OCI-LY3 (cell line): Measurements from ENCODE around the gene ZRANB1.

ENCODE experiments used
- H2AFZ ChIP-seq: fragments of 200-600, 300-600 bp; shearing (Covaris generic); 2 replicates; pipeline ENCODE4 v1.6.0; 2014; ENCODE audit warnings: antibody characterized with exemption, low read depth, low read length
- H3K27ac ChIP-seq: fragments of 200-600, 300-600 bp; sonication (generic); 2 replicates; pipeline ENCODE4 v1.5.1; 2014; ENCODE audit warnings: mild to moderate bottlenecking, low read length, moderate library complexity, mixed read lengths
- H3K27me3 ChIP-seq: fragments of 200-600, 300-600 bp; sonication (generic); 2 replicates; pipeline ENCODE4 v1.6.1; 2014; ENCODE audit warnings: low read depth, low read length, mixed read lengths
- H3K36me3 ChIP-seq: fragments of 200-600, 300-600 bp; sonication (generic); replicated peaks from 2 replicates; pipeline ENCODE3; 2014; ENCODE audit warnings: low read depth, low read length, mixed read lengths
- H3K4me1 ChIP-seq: fragments of 300-600, 200-600 bp; sonication (generic); 2 replicates; pipeline ENCODE4 v1.6.1; 2014; ENCODE audit warnings: low read length, mixed read lengths
- H3K4me2 ChIP-seq: fragments of 200-600, 300-600 bp; sonication (generic); 2 replicates; pipeline ENCODE4 v1.6.1; 2014; ENCODE audit warnings: low read length, mixed read lengths
- H3K4me3 ChIP-seq: fragments of 300-600, 200-600 bp; sonication (generic); 2 replicates; pipeline ENCODE4 v1.5.1; 2014; ENCODE audit warnings: antibody characterized with exemption, mild to moderate bottlenecking, low read length, moderate library complexity
- H3K79me2 ChIP-seq: fragments of 300-600, 200-600 bp; shearing (Covaris generic); 2 replicates; pipeline ENCODE4 v1.6.1; 2014; ENCODE audit warnings: mild to moderate bottlenecking, low read length, mixed read lengths
- H3K9ac ChIP-seq: fragments of 300-600, 200-600 bp; shearing (Covaris generic); 2 replicates; pipeline ENCODE4 v1.6.0; 2014; ENCODE audit warnings: mild to moderate bottlenecking, low read length, moderate library complexity
- H3K9me3 ChIP-seq: fragments of 200-600, 300-600 bp; shearing (Covaris generic); 2 replicates; pipeline ENCODE4 v1.6.1; 2014; ENCODE audit warnings: low read length, mixed read lengths; ENCODE audit not compliant: insufficient read depth
- H4K20me1 ChIP-seq: fragments of 200-600, 300-600 bp; sonication (generic); 2 replicates; pipeline ENCODE4 v1.6.1; 2016; ENCODE audit warnings: low read length, mixed read lengths; ENCODE audit not compliant: insufficient read depth
- CTCF ChIP-seq: fragments of 200-600, 300-600 bp; sonication (generic); IDR thresholded peaks from 2 replicates; pipeline ENCODE4 v1.5.1; 2014; ENCODE audit warnings: antibody characterized with exemption, low read length, low read depth
- EZH2phosphoT487 ChIP-seq: fragments of 200-600 bp; shearing (Covaris generic); IDR thresholded peaks from 2 replicates; pipeline ENCODE4 v1.6.1; 2018; ENCODE audit warnings: antibody characterized with exemption, mixed run types, low read depth

The ZRANB1 gene

DNA sequence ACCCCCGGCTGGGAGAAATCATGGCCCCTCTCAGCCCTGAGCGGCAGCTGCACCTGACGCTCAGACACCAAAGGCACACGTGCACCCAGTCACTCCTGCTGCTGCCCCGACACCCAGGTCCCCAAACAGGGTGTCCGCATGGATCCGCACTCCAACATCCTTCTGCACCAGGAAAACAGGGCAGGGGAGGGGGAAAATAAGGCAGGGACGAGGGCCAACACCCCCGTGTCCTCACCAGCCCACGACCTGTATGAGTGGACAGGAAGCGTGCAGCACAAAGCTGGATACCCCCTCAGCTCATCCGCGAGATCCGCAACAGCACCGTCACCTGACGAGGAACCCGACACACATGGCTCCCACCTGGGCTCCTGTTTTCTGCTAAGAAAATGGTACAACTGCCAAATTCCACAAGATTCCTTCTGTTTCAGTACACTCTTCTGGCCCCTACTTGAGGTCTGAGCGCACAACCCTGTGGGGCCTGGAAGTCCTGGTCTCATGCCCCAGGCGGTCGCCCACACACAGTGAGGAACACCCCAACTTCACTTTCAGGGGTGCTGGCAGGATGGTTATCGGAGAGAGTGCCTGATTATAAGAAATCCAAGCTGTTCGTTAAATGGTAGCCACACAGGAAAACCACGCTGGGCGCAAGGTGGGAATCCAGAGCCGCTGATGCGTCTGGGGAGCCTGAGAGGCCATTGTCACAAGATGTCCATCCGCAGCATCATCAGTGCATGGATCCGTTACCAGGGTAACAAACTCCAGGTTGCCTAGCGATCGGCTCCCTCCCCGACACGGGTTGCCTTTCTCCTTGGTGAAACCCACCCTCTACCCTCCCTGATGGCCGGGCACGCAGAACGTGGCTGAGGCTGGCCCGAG lies 63.6 kb downstream of the ZRANB1 start:
- H3K9me3 ChIP-seq = no peaks in the 10 kb centered on the region
- H4K20me1 ChIP-seq = no peaks in the 10 kb centered on the region
- no peaks in the 10 kb centered on the region for H3K36me3 ChIP-seq
- no peak overlapping the region for H3K27ac ChIP-seq
- H3K9ac ChIP-seq = no peak overlapping the region
- H3K4me3 ChIP-seq = no peak overlapping the region
- TF ChIP-seq CTCF (no peak), EZH2phosphoT487 (no peak)
- H3K4me1 ChIP-seq = no peaks in the 10 kb centered on the region
- H3K27me3 ChIP-seq = 0 out of 2 replicates have a peak, but pooled peaks cover 4% of the 10 kb centered on the region
- no peak overlapping the region for H2AFZ ChIP-seq
- H3K79me2 ChIP-seq = no peaks in the 10 kb centered on the region
- no peak overlapping the region for H3K4me2 ChIP-seq

DNA sequence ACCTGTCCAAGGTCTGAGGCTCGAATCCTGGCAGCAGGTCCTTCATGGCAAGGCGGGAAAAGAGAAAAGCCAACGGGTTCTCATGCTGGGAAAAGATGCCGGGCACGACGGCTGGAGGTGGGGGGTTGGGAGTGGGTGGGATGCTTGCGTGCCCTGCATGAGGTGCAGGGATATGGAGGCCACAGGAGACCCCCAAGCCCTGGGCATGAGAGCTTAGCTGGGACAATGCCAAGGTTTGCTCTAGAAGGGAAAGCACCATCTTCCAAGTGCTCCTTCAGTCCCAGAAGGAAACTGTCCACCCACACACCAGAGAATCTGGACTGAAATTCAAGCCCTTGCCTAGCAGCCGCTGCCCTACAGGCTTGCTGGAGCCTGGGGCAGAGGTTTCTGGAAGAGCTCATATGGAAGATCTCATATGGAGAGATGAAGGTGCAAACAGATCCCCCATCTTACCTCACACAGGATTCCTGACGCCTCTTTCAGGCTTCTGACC lies 64.3 kb downstream of the ZRANB1 start:
- Histone ChIP-seq H3K4me1 (no peaks in the 10 kb centered on the region), H3K27me3 (0 out of 2 replicates have a peak, but pooled peaks cover 4% of the 10 kb centered on the region), H3K79me2 (no peaks in the 10 kb centered on the region), H3K4me3 (no peak overlapping the region), H3K4me2 (no peak overlapping the region), H2AFZ (no peak overlapping the region), H4K20me1 (no peaks in the 10 kb centered on the region), H3K36me3 (no peaks in the 10 kb centered on the region), H3K27ac (no peak overlapping the region), H3K9me3 (no peaks in the 10 kb centered on the region), H3K9ac (no peak overlapping the region)
- TF ChIP-seq CTCF (no peak), EZH2phosphoT487 (no peak)

DNA sequence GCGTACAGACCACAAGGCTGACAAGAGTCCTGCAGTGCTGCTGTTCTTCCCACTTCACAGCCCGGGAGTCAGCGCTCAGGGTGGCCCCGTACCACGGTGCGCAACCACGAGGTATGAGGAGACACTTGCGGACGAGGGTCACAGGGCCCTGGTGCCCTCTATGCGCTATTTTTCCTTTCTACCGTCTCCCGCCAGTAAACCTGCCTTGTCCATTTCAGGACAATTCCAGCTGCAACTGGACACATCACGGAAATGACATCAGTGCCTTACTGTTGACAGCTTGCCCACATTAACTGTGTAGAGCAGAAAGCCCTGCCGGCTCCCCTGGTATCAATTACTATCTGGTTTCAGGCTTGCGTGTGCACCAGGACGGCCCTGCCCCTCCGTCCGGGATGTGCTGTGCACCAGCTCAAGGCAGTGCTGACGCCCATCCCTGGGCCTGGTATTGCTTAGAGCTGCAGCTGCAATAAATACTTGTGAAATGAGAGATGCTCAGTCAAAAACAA lies 65.1 kb downstream of the ZRANB1 start:
- no peak overlapping the region for H3K27ac ChIP-seq
- H3K4me3 ChIP-seq = no peak overlapping the region
- H2AFZ ChIP-seq = no peak overlapping the region
- no peak for TF ChIP-seq EZH2phosphoT487
- TF ChIP-seq CTCF = no peak
- no peaks in the 10 kb centered on the region for H3K79me2 ChIP-seq
- no peaks in the 10 kb centered on the region for H4K20me1 ChIP-seq
- no peaks in the 10 kb centered on the region for H3K9me3 ChIP-seq
- H3K9ac ChIP-seq = no peak overlapping the region
- no peak overlapping the region for H3K4me2 ChIP-seq
- no peaks in the 10 kb centered on the region for H3K4me1 ChIP-seq
- no peaks in the 10 kb centered on the region for H3K36me3 ChIP-seq
- 0 out of 2 replicates have a peak, but pooled peaks cover 4% of the 10 kb centered on the region for H3K27me3 ChIP-seq

GRCh38 chr10:125007436-125007835 lies 65.5 kb downstream of the ZRANB1 start:
- Histone ChIP-seq H3K9ac (no peak overlapping the region), H3K9me3 (no peaks in the 10 kb centered on the region), H3K36me3 (no peaks in the 10 kb centered on the region), H2AFZ (no peak overlapping the region), H3K27me3 (0 out of 2 replicates have a peak, but pooled peaks cover 4% of the 10 kb centered on the region), H4K20me1 (no peaks in the 10 kb centered on the region), H3K4me1 (no peaks in the 10 kb centered on the region), H3K4me3 (no peak overlapping the region), H3K4me2 (no peak overlapping the region), H3K79me2 (no peaks in the 10 kb centered on the region), H3K27ac (no peak overlapping the region)
- TF ChIP-seq CTCF (no peak), EZH2phosphoT487 (no peak)
